ENCODE data around the gene PGLYRP3.
"Not testable (repeated sequence)": the region's sequence is repeated elsewhere in the genome, so short reads cannot be mapped to it uniquely, and the experiment has no call there.

Gene PGLYRP3

GRCh38 chr1:153353226-153353947, 40.6 kb upstream of the PGLYRP3 start:
- ATAC-seq, result no peak
- Mint-ChIP-seq H3K9me3 (no peaks in the 10 kb centered on the region), H3K27ac (peak overlapping the region in 1 of 2 donors; percentile 19), H3K27me3 (peaks cover 18% of the 10 kb centered on the region), H3K4me1 (peaks cover 22% of the 10 kb centered on the region), H3K4me3 (no peak overlapping the region)
- DNase-seq, result peak in 1 of 2 donors; percentile 8

GRCh38 chr1:153352523-153352922, 39.8 kb upstream of the PGLYRP3 start:
- Mint-ChIP-seq H3K27ac (no peak overlapping the region), H3K27me3 (peaks cover 27% of the 10 kb centered on the region)
- peak; percentile 60 for DNase-seq

GRCh38 chr1:153350321-153350957, 37.7 kb upstream of the PGLYRP3 start:
- Mint-ChIP-seq H3K4me3 (no peak overlapping the region), H3K27ac (peak overlapping the region in 1 of 2 donors; percentile 64), H3K9me3 (no peaks in the 10 kb centered on the region), H3K27me3 (peaks cover 42% of the 10 kb centered on the region), H3K4me1 (peaks cover 15% of the 10 kb centered on the region)
- ATAC-seq, result no peak
- peak in 1 of 2 donors; percentile 5 for DNase-seq

More at GRCh38 chr1:153352523-153352922, 39.8 kb upstream of the PGLYRP3 start:
- Mint-ChIP-seq H3K4me3 (no peak overlapping the region), H3K9me3 (no peaks in the 10 kb centered on the region), H3K4me1 (peaks cover 14% of the 10 kb centered on the region)
- peak; percentile 59 for ATAC-seq

- H3K4me1 Mint-ChIP-seq, result peaks cover 23% of the 10 kb centered on the region
- ATAC-seq, result no peak
- H3K27ac Mint-ChIP-seq, result peak overlapping the region; percentile 59 to 64
- no peak overlapping the region for H3K4me3 Mint-ChIP-seq
- peaks cover 48% of the 10 kb centered on the region for H3K27me3 Mint-ChIP-seq
- peak in 1 of 2 donors; percentile 6 for DNase-seq
- no peaks in the 10 kb centered on the region for H3K9me3 Mint-ChIP-seq
Observed at GRCh38 chr1:153349363-153350320, 36.9 kb upstream of the PGLYRP3 start.

GRCh38 chr1:153348511-153349362, 36.0 kb upstream of the PGLYRP3 start, which contains the start of gene PGLYRP4:
TSS of gene PGLYRP4 (minus strand) at chr1:153348841. CDS start at chr1:153347932, 909 bp downstream.
- ATAC-seq, result no peak
- H3K9me3 Mint-ChIP-seq, result no peaks in the 10 kb centered on the region
- peaks cover 32% of the 10 kb centered on the region for H3K4me1 Mint-ChIP-seq
- DNase-seq, result peak in 1 of 2 donors; percentile 1
- peak within 1 kb of the TSS; percentile 49 to 59 for H3K27ac Mint-ChIP-seq
- no peak within 1 kb of the TSS for H3K4me3 Mint-ChIP-seq
- H3K27me3 Mint-ChIP-seq, result peaks cover 57% of the 10 kb centered on the region

- Mint-ChIP-seq H3K27ac (no peak overlapping the region), H3K4me1 (peaks cover 39% of the 10 kb centered on the region), H3K9me3 (no peaks in the 10 kb centered on the region), H3K4me3 (no peak overlapping the region), H3K27me3 (peaks cover 66% of the 10 kb centered on the region)
- ATAC-seq (no peak), DNase-seq (peak in 1 of 2 donors; percentile 6)
Observed at GRCh38 chr1:153347856-153348255, 35.1 kb upstream of the PGLYRP3 start.

- H3K4me1 Mint-ChIP-seq, result peaks cover 44% of the 10 kb centered on the region
- H3K27me3 Mint-ChIP-seq, result peaks cover 74% of the 10 kb centered on the region
- H3K9me3 Mint-ChIP-seq, H3K4me3 Mint-ChIP-seq, H3K27ac Mint-ChIP-seq, ATAC-seq: not testable (repeated sequence)
- DNase-seq, result peak in 1 of 2 donors; percentile 7
Observed at GRCh38 chr1:153347049-153347448, 34.3 kb upstream of the PGLYRP3 start.

GRCh38 chr1:153346077-153346723, 33.4 kb upstream of the PGLYRP3 start:
- Mint-ChIP-seq H3K4me3 (peak overlapping the region; percentile 45 to 52), H3K27me3 (peaks cover 79% of the 10 kb centered on the region), H3K4me1 (peaks cover 44% of the 10 kb centered on the region), H3K9me3 (no peaks in the 10 kb centered on the region), H3K27ac (no peak overlapping the region)
- DNase-seq (peak in 1 of 2 donors; percentile 9), ATAC-seq (peak; percentile 42)

GRCh38 chr1:153345187-153346076, 32.7 kb upstream of the PGLYRP3 start:
- peaks cover 52% of the 10 kb centered on the region for H3K4me1 Mint-ChIP-seq

GRCh38 chr1:153344718-153345025, 31.9 kb upstream of the PGLYRP3 start:
- H3K27me3 Mint-ChIP-seq, result peaks cover 74% of the 10 kb centered on the region
- ATAC-seq (no peak), DNase-seq (peak in 1 of 2 donors; percentile 2)
- no peaks in the 10 kb centered on the region for H3K9me3 Mint-ChIP-seq
- peak overlapping the region in 1 of 2 donors; percentile 42 for H3K4me3 Mint-ChIP-seq
- H3K27ac Mint-ChIP-seq, result no peak overlapping the region
- H3K4me1 Mint-ChIP-seq, result peaks cover 60% of the 10 kb centered on the region

More at GRCh38 chr1:153345187-153346076, 32.7 kb upstream of the PGLYRP3 start:
- ATAC-seq, result peak; percentile 82
- Mint-ChIP-seq H3K27ac (no peak overlapping the region), H3K9me3 (no peaks in the 10 kb centered on the region), H3K4me3 (peak overlapping the region; percentile 45 to 52), H3K27me3 (peaks cover 79% of the 10 kb centered on the region)
- peak in 1 of 2 donors; percentile 30 for DNase-seq

GRCh38 chr1:153343811-153344717, 31.3 kb upstream of the PGLYRP3 start:
- DNase-seq, result peak in 1 of 2 donors; percentile 6
- Mint-ChIP-seq H3K9me3 (no peaks in the 10 kb centered on the region), H3K4me1 (peaks cover 66% of the 10 kb centered on the region), H3K27ac (peak overlapping the region in 1 of 2 donors; percentile 83), H3K27me3 (peaks cover 68% of the 10 kb centered on the region), H3K4me3 (peak overlapping the region; percentile 23 to 42)
- no peak for ATAC-seq

- Mint-ChIP-seq H3K4me1 (peaks cover 68% of the 10 kb centered on the region), H3K9me3 (peaks cover 0 to 9% of the 10 kb centered on the region in 2 donors), H3K4me3 (peak overlapping the region; percentile 3 to 23), H3K27ac (peak overlapping the region in 1 of 2 donors; percentile 76), H3K27me3 (peaks cover 59% of the 10 kb centered on the region)
- DNase-seq (no peak), ATAC-seq (no peak)
Observed at GRCh38 chr1:153343040-153343681, 30.4 kb upstream of the PGLYRP3 start.

Measured in stimulated activated naive CD8-positive, alpha-beta T cell treated with anti-CD3 and anti-CD28 coated beads, Interleukin-15, amount 100 ng/mL, for 72 hours (primary cell).